Heart left ventricle (tissue), 16 donors: ENCODE data around the gene RTP1. TPM values are rescaled to one million over a fixed set of nuclear protein-coding genes. Genes with fewer than 3 reads are reported as not detected.
A peak's percentile ranks its signal among the peaks of the same experiment; 100 is the strongest.
"Not testable (repeated sequence)": the region's sequence is repeated elsewhere in the genome, so short reads cannot be mapped to it uniquely, and the experiment has no call there.

Experiments
- ATAC-seq, 4 donors: fragments of 200-7000 bp; cut with Tn5 transposase; one replicate each; pipeline ENCODE4 v1.9.1; 2020 to 2022; ENCODE audit warnings: moderate library complexity in 4 of 4, mild to moderate bottlenecking in 3 of 4, moderate number of reproducible peaks in 1 of 4
- DNase-seq, 5 donors: peaks; one replicate each; pipeline ENCODE4 v3.0.0-alpha.2; 2020
- H3K27ac ChIP-seq, 12 donors: fragments of 200-600 bp; sonication (generic) in 4 of 12; one replicate each; pipeline versions ENCODE4 v1.5.0 to v1.8.0; 2016 to 2022; ENCODE audit warnings: mild to moderate bottlenecking in 2 of 12
- H3K27me3 ChIP-seq, 9 donors: fragments of 200-600 bp; sonication (generic) in 2 of 9; one replicate each; pipeline versions ENCODE4 v1.5.1 to v1.8.0; 2016 to 2022; ENCODE audit warnings: mild to moderate bottlenecking in 3 of 9
- H3K36me3 ChIP-seq, 9 donors: fragments of 200-600 bp; sonication (generic) in 2 of 9; one replicate each; pipeline versions ENCODE4 v1.5.0 to v1.8.0; 2018 to 2022; ENCODE audit warnings: mild to moderate bottlenecking in 2 of 9
- H3K4me1 ChIP-seq, 12 donors: fragments of 200-600 bp; sonication (generic) in 4 of 12; one replicate each; pipeline versions ENCODE4 v1.5.0 to v1.8.0; 2016 to 2022; ENCODE audit warnings: mild to moderate bottlenecking in 3 of 12
- H3K4me3 ChIP-seq, 12 donors: fragments of 200-600 bp; sonication (generic) in 4 of 12; one replicate each; pipeline versions ENCODE4 v1.5.0 to v1.8.0; 2017 to 2022; ENCODE audit warnings: mild to moderate bottlenecking in 9 of 12, moderate library complexity in 4 of 12
- H3K9me3 ChIP-seq, 12 donors: fragments of 200-600 bp; sonication (generic) in 4 of 12; one replicate each; pipeline versions ENCODE4 v1.5.0 to v1.8.0; 2016 to 2022; ENCODE audit warnings: mild to moderate bottlenecking in 1 of 12
- CTCF ChIP-seq, 12 donors: fragments of 200-600 bp; sonication (generic) in 4 of 12; IDR thresholded peaks; one replicate each; pipeline versions ENCODE4 v1.5.0 to v1.8.0; 2018 to 2022; ENCODE audit warnings: antibody characterized with exemption in 12 of 12, mild to moderate bottlenecking in 5 of 12
- POLR2A ChIP-seq, 2 donors: fragments of 450-650 bp; IDR thresholded peaks; one replicate each; pipeline ENCODE4 v1.6.1; 2017; ENCODE audit warnings: antibody characterized with exemption in 2 of 2, mild to moderate bottlenecking in 2 of 2, moderate library complexity in 2 of 2
- WGBS, 4 donors: extraction: QIAGEN DNeasy Blood & Tissue Kit in 2 of 4; methylation state at CpG; one replicate each; pipeline versions ENCODE4 v1.1.5 to v1.1.7; 2013 to 2018; 5-methylcytosine and 5-hydroxymethylcytosine counted together
- intact Hi-C, 10 donors: fragments of 100-400 bp; cut with DNase I; formaldehyde crosslinking; loops; one replicate each; pipeline versions ENCODE4 v1.11.1 to v1.14.2; 2022
- polyA plus RNA-seq, 2 donors: library from polyadenylated mRNA; stranded (reverse); fragments of 200-250 nt; gene quantifications; one replicate each; pipeline ENCODE4 v1.2.3, GENCODE V29; 2013
- total RNA-seq, 9 donors: library from RNA; depleted of rRNA in 2 of 9; stranded (reverse); fragments of >200 nt in 2 of 9; fragmentation: NEBNext Ultra II Directional in 3 of 9; extraction: Animal tissue kit (Norgen Biotek cat#: 25700) in 3 of 9; gene quantifications; one replicate each; pipeline versions ENCODE4 v1.1.0 to v1.2.4, GENCODE V29; 2016 to 2023
- donor health status: ischemic (EF 13 %, LVEDD 7.1; RV severe dilation, severe dysfunction).
- donor health status: healthy with polysubstance abuse.
- donor health status: DM: no; HTN: yes; CAD: no.
- donor health status: DM: no; HTN: no; CAD: no.
- donor health status: ischemic (EF 25% LVEDD 6.9; RV normal size, moderate dysfunction).
- donor health status: ischemic (EF 25% LVEDD 5.7; RV mildly dilated, moderate dysfunction).
- donor health status: healthy.
- donor health status: DM: yes; HTN: yes; CAD: no.
- donor health status: ischemic (EF 35%, LVEDD 5.7; RV mildly dilated, moderate dysfunction).
- donor health status: nonischemic (EF 11% LVEDD 7.7; RV severe dilation, severe dysfunction).
- donor health status: DM: yes; HTN: yes; CAD: no.
- donor health status: PGD.
- donor health status: ischemic (EF 29% LVEDD 5.4; RV normal size, mild dysfunction).
- donor health status: nonischemic (EF 23%, LVEDD 6.1; RV moderate dilation, normal function).

RTP1 gene
- total and polyA plus RNA-seq, 11 donors, result 0.13 TPM; not detected in 10

- no peak for TF ChIP-seq CTCF (IDR thresholded peaks at IDR 0.05)
- no peak for TF ChIP-seq POLR2A (IDR thresholded peaks at IDR 0.05)
- no peak for ATAC-seq
- H3K4me1 ChIP-seq, result peaks cover 0 to 4% (median 0%) of the 10 kb centered on the region in 12 donors
Observed at GRCh38 chr3:187196573-187197334, 532 bp upstream of the RTP1 start.

GRCh38 chr3:187198490-187198889 lies 1.2 kb downstream of the RTP1 start:
- TF ChIP-seq POLR2A (IDR thresholded peaks at IDR 0.05) (no peak), CTCF (IDR thresholded peaks at IDR 0.05) (no peak)
- Histone ChIP-seq H3K9me3 (no peaks in the 10 kb centered on the region), H3K27ac (no peak overlapping the region), H3K27me3 (no peaks in the 10 kb centered on the region), H3K4me3 (no peak overlapping the region), H3K4me1 (no peaks in the 10 kb centered on the region), H3K36me3 (no peaks in the 10 kb centered on the region)
- intact Hi-C loops, result no loop called here
- DNase-seq (no peak), ATAC-seq (no peak)
- 89 to 95% (median 93%) methylated on average over 4 of the region's 4 CpGs for WGBS, 4 donors

More at GRCh38 chr3:187196573-187197334, 532 bp upstream of the RTP1 start:
- intact Hi-C loops, result no loop called here
- no peaks in the 10 kb centered on the region for H3K27me3 ChIP-seq
- no peaks in the 10 kb centered on the region for H3K36me3 ChIP-seq
- H3K27ac ChIP-seq, result no peak overlapping the region
- H3K9me3 ChIP-seq, result no peaks in the 10 kb centered on the region
- whole genome bisulfite sequencing, 4 donors, result 77 to 89% (median 83%) methylated on average over 7 of the region's 7 CpGs
- H3K4me3 ChIP-seq, result no peak overlapping the region
- DNase-seq, result no peak

GRCh38 chr3:187199463-187200050 lies 2.3 kb downstream of the RTP1 start:
- ATAC-seq, result peak in 1 of 4 donors; percentile 12
- intact Hi-C loops, H3K27me3 ChIP-seq, DNase-seq, H3K36me3 ChIP-seq, H3K9me3 ChIP-seq, H3K27ac ChIP-seq, H3K4me3 ChIP-seq, H3K4me1 ChIP-seq: not testable (repeated sequence)
- WGBS, 4 donors, result 94 to 95% (median 95%) methylated on average over 39 to 44 of the region's 44 CpGs

DNA sequence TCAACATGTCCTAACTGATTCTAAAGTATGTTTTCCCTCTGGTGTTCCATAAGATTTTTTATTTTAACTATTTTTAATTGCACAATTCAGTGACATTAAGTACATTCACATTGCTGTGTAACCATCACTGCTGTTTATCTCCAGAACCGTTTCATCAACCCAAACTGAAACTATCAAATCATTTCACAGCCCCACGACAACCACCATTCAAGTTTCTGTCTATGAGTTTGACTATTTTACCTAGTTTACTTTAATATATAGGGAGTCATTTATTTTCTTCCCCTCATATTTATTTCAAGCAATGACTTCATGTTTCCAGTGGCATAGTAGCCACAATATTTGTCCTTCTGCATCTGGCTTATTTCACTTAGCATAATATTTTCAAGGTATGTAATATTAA lies 8.4 kb downstream of the RTP1 start:
- Histone ChIP-seq H3K4me1 (peaks cover 0 to 30% (median 15%) of the 10 kb centered on the region in 12 donors), H3K36me3 (no peaks in the 10 kb centered on the region), H3K9me3 (no peaks in the 10 kb centered on the region), H3K27me3 (no peaks in the 10 kb centered on the region), H3K4me3 (no peak overlapping the region), H3K27ac (no peak overlapping the region)
- no peak for ATAC-seq
- TF ChIP-seq CTCF (IDR thresholded peaks at IDR 0.05), result no peak
- TF ChIP-seq POLR2A (IDR thresholded peaks at IDR 0.05), result no peak
- intact Hi-C loops, result no loop called here
- WGBS, 4 donors, result 72 to 82% (median 78%) methylated on average over 1 to 2 of the region's 2 CpGs
- no peak for DNase-seq
